Neural progenitor cell (in vitro differentiated cells): ENCODE results near the gene CCDC124. TPM values are rescaled to one million over a fixed set of nuclear protein-coding genes. Genes with fewer than 3 reads are reported as not detected.

Source experiments
- DNase-seq: peaks from one replicate; pipeline ENCODE4 v3.0.0-alpha.2; 2016; ENCODE audit warnings: low spot score
- H2AFZ ChIP-seq: fragments of 200-600 bp; sonication (generic); replicated peaks from 2 replicates; pipeline ENCODE4 v1.6.1; 2016; ENCODE audit warnings: antibody characterized with exemption
- H3F3A ChIP-seq: fragments of 200-600 bp; sonication (generic); 2 replicates; pipeline ENCODE4 v1.6.1; 2016; ENCODE audit warnings: antibody characterized with exemption, low read depth
- H3K27ac ChIP-seq: fragments of 200-600 bp; sonication (generic); 2 replicates; pipeline ENCODE4 v1.5.1; 2016; ENCODE audit warnings: mild to moderate bottlenecking
- H3K27me3 ChIP-seq: fragments of 200-600 bp; sonication (generic); 2 replicates; pipeline ENCODE4 v1.6.1; 2016; ENCODE audit warnings: mild to moderate bottlenecking, moderate library complexity
- H3K36me3 ChIP-seq: fragments of 200-600 bp; sonication (generic); 2 replicates; pipeline ENCODE4 v1.5.1; 2016
- H3K4me1 ChIP-seq: fragments of 200-600 bp; sonication (generic); 2 replicates; pipeline ENCODE4 v1.6.1; 2016; ENCODE audit warnings: mixed run types
- H3K4me2 ChIP-seq: fragments of 200-600 bp; sonication (generic); 2 replicates; pipeline ENCODE4 v1.6.1; 2016
- H3K4me3 ChIP-seq: fragments of 200-600 bp; sonication (generic); 2 replicates; pipeline ENCODE4 v1.5.1; 2016
- H3K79me2 ChIP-seq: fragments of 200-600 bp; sonication (generic); 2 replicates; pipeline ENCODE4 v1.6.1; 2016; ENCODE audit warnings: low read depth
- H3K9ac ChIP-seq: fragments of 200-600 bp; sonication (generic); 2 replicates; pipeline ENCODE4 v1.6.1; 2016
- H3K9me3 ChIP-seq: fragments of 200-600 bp; sonication (generic); 2 replicates; pipeline ENCODE4 v1.5.1; 2016; ENCODE audit warnings: low read depth
- H4K20me1 ChIP-seq: fragments of 200-600 bp; sonication (generic); 2 replicates; pipeline ENCODE4 v1.6.1; 2016; ENCODE audit warnings: low read depth
- H3K27ac Mint-ChIP-seq: 3 replicates; pipeline ENCODE4 v1.8.0; 2021; ENCODE audit warnings: mixed read lengths
- H3K27me3 Mint-ChIP-seq: 2 replicates; pipeline ENCODE4 v1.8.0; 2022; ENCODE audit warnings: low read depth, mild to moderate bottlenecking, inconsistent platforms, moderate library complexity, mixed read lengths; ENCODE audit not compliant: insufficient read depth
- H3K36me3 Mint-ChIP-seq: 3 replicates; pipeline ENCODE4 v1.8.0; 2021; ENCODE audit warnings: mixed read lengths
- H3K4me1 Mint-ChIP-seq: 3 replicates; pipeline ENCODE4 v1.8.0; 2021; ENCODE audit warnings: mixed read lengths
- H3K4me3 Mint-ChIP-seq: 3 replicates; pipeline ENCODE4 v1.8.0; 2021; ENCODE audit warnings: mild to moderate bottlenecking, moderate library complexity, mixed read lengths
- H3K9me3 Mint-ChIP-seq: 3 replicates; pipeline ENCODE4 v1.8.0; 2020; ENCODE audit warnings: mixed read lengths
- CTCF ChIP-seq: fragments of 200-600 bp; sonication (generic); IDR thresholded peaks from 2 replicates; pipeline ENCODE4 v1.5.1; 2017; ENCODE audit warnings: antibody characterized with exemption, mild to moderate bottlenecking
- EZH2 ChIP-seq: fragments of 200-600 bp; sonication (generic); IDR thresholded peaks from 2 replicates; pipeline ENCODE4 v1.6.1; 2017; ENCODE audit warnings: antibody characterized with exemption, mild to moderate bottlenecking, moderate library complexity
- EZH2phosphoT487 ChIP-seq: fragments of 200-600 bp; sonication (generic); IDR thresholded peaks from 2 replicates; pipeline ENCODE4 v1.6.1; 2017; ENCODE audit warnings: antibody characterized with exemption
- total RNA-seq: library from RNA; depleted of rRNA; stranded (reverse); fragments of >200 nt; gene quantifications from 2 replicates; pipeline ENCODE4 v1.2.3, GENCODE V29; 2015; ENCODE audit warnings: low replicate concordance

CCDC124 gene
- total RNA-seq, 1 donor from 2014 or later = 23.3 TPM

GRCh38 chr19:17937371-17937900 lies 4.6 kb downstream of the CCDC124 start:
- no peak overlapping the region for H3K4me2 ChIP-seq
- no peaks in the 10 kb centered on the region for H3K27me3 ChIP-seq
- H3K27me3 Mint-ChIP-seq = peaks cover 2% of the 10 kb centered on the region
- H4K20me1 ChIP-seq = peaks cover 3% of the 10 kb centered on the region
- H3K36me3 ChIP-seq = no peaks in the 10 kb centered on the region
- H3F3A ChIP-seq = peaks cover 3% of the 10 kb centered on the region
- no peak overlapping the region for H3K27ac Mint-ChIP-seq
- TF ChIP-seq EZH2 (no peak), CTCF (no peak), EZH2phosphoT487 (no peak)
- H3K9me3 Mint-ChIP-seq = no peaks in the 10 kb centered on the region
- no peaks in the 10 kb centered on the region for H3K9me3 ChIP-seq
- H3K4me3 ChIP-seq = no peak overlapping the region
- no peak for DNase-seq
- no peak overlapping the region for H3K9ac ChIP-seq
- no peak overlapping the region for H2AFZ ChIP-seq
- no peak overlapping the region for H3K4me3 Mint-ChIP-seq
- H3K4me1 ChIP-seq = peaks cover 3% of the 10 kb centered on the region
- no peak overlapping the region for H3K27ac ChIP-seq
- peaks cover 22% of the 10 kb centered on the region for H3K79me2 ChIP-seq
- H3K36me3 Mint-ChIP-seq = no peaks in the 10 kb centered on the region
- H3K4me1 Mint-ChIP-seq = peaks cover 7% of the 10 kb centered on the region

DNA sequence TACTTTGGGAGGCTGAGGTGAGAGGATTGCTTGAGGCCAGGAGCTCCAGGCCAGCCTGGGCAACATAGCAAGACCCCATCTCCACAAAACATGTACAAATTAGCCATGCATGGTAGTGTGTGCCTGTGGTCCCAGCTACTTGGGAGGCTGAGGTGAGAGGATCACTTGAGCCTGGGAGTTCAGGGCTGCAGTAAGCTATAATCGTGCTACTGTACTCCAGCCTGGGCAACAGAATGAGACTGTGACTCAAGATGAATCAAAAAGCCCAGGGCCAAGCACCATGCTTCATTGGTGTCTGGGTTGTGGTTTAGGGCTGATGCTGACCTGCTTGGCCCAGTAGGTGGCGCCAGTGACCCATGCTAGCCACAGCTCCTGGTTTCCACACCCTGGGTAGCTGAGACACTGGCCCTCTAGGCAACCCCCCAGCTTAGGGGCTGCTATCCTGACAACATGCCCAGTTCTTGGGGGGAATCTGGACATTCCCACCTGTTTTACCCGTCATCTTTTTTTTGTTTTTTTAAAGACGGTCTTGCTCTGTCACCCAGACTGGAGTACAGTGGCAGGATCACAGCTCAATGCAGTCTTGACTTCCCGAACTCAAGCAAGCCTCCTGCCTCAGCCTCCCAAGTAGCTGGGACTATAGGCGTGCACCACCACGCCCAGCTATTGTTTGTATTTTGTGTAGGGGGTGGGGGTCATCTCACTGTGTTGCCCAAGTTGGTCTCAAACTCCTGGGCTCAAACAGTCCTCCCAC lies 5.5 kb downstream of the CCDC124 start:
- Histone ChIP-seq H3K36me3 (no peaks in the 10 kb centered on the region), H3K4me3 (no peak overlapping the region), H3K27ac (no peak overlapping the region), H4K20me1 (peaks cover 3% of the 10 kb centered on the region), H3F3A (peaks cover 3% of the 10 kb centered on the region), H3K27me3 (no peaks in the 10 kb centered on the region), H3K4me2 (no peak overlapping the region), H3K4me1 (peaks cover 3% of the 10 kb centered on the region), H2AFZ (no peak overlapping the region), H3K79me2 (peaks cover 19% of the 10 kb centered on the region), H3K9ac (no peak overlapping the region), H3K9me3 (no peaks in the 10 kb centered on the region)
- no peak overlapping the region for H3K4me3 Mint-ChIP-seq
- no peak overlapping the region for H3K27ac Mint-ChIP-seq
- TF ChIP-seq CTCF = peak; percentile 95
- TF ChIP-seq EZH2phosphoT487 = no peak
- no peak for TF ChIP-seq EZH2
- H3K4me1 Mint-ChIP-seq = peaks cover 7% of the 10 kb centered on the region
- no peaks in the 10 kb centered on the region for H3K36me3 Mint-ChIP-seq
- H3K27me3 Mint-ChIP-seq = peaks cover 2% of the 10 kb centered on the region
- H3K9me3 Mint-ChIP-seq = no peaks in the 10 kb centered on the region
- DNase-seq = peak; percentile 79

DNA sequence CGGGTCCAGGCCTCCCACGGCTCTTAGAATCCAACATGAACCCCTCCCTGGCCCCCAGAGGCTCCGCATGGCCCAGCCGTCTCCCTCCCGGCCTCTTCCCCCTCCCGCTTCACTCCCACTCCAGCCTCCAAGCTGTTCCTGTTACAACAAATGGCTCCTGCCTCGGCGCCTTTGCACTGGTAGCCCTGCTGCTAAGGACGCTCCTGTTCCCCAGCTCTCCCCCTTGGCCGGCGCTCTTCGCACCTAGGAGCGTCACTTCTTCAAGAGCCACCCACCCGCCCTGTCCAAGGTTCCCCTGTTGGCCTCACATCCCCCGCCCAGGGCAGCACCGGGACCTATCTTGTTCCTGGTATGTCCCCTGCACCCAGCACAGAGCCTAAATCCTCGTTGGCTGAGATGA lies 9.4 kb downstream of the CCDC124 start:
- Histone ChIP-seq H3K4me1 (peaks cover 2% of the 10 kb centered on the region), H3K4me3 (no peak overlapping the region), H3K9ac (no peak overlapping the region), H3K9me3 (no peaks in the 10 kb centered on the region), H4K20me1 (peaks cover 3% of the 10 kb centered on the region), H3K27me3 (no peaks in the 10 kb centered on the region), H3F3A (peaks cover 15% of the 10 kb centered on the region), H2AFZ (no peak overlapping the region), H3K4me2 (no peak overlapping the region), H3K27ac (no peak overlapping the region), H3K36me3 (no peaks in the 10 kb centered on the region), H3K79me2 (no peaks in the 10 kb centered on the region)
- TF ChIP-seq EZH2 (no peak), EZH2phosphoT487 (no peak), CTCF (no peak)
- peaks cover 10% of the 10 kb centered on the region for H3K27me3 Mint-ChIP-seq
- H3K4me3 Mint-ChIP-seq = no peak overlapping the region
- peaks cover 2% of the 10 kb centered on the region for H3K36me3 Mint-ChIP-seq
- no peak for DNase-seq
- H3K4me1 Mint-ChIP-seq = peaks cover 12% of the 10 kb centered on the region
- H3K27ac Mint-ChIP-seq = no peak overlapping the region
- H3K9me3 Mint-ChIP-seq = no peaks in the 10 kb centered on the region
